ENCODE results near the gene HOXA13. TPM values are rescaled to one million over a fixed set of nuclear protein-coding genes. Genes with fewer than 3 reads are reported as not detected.

Gene HOXA13
- total and polyA plus RNA-seq, 2 donors (not counting 1 experiment from before 2014, with no cell fraction given), result not detected

GRCh38 chr7:27148031-27148755 lies 51.7 kb downstream of the HOXA13 start:
- peak; percentile 35 for DNase-seq

More at GRCh38 chr7:27148031-27148755, 51.7 kb downstream of the HOXA13 start:
- peak overlapping the region; percentile 20 for H3K27ac Mint-ChIP-seq
- peaks cover 0 to 92% (median 67%) of the 10 kb centered on the region in 4 experiments for H3K27me3 ChIP-seq (replicated peaks in 1 of 4; ENCODE audit: control extremely low read depth in 1 of 4, control insufficient read depth in 3 of 4, insufficient read depth in 4 of 4, low read length in 3 of 4)
- H3K79me2 ChIP-seq (ENCODE audit: control insufficient read depth, insufficient read depth, low read length), result no peaks in the 10 kb centered on the region
- WGBS (ENCODE audit: insufficient coverage), result 4% methylated on average over 28 of the region's 28 CpGs
- H3K4me3 Mint-ChIP-seq, result peak overlapping the region; percentile 80
- intact Hi-C loops (cut with micrococcal nuclease), result no loop called here
- peaks cover 33% of the 10 kb centered on the region for H3K4me1 Mint-ChIP-seq
- peak overlapping the region in 3 of 5 experiments; percentile 2 to 30 (median 27) for H3K4me3 ChIP-seq (ENCODE audit: control extremely low read depth in 1 of 5, extremely low read depth in 1 of 5, insufficient read depth in 1 of 5, low read depth in 2 of 5, low read length in 4 of 5)
- H3K27ac ChIP-seq (ENCODE audit: low read length in 2 of 2), result no peak overlapping the region
- ChIA-PET CTCF (interaction anchor here (0.7 to 6.9 kb wide), 11 partner anchors 14 to 752 kb away, joined by 3 to 52 read pairs (median 4); no protein-coding TSS in a partner anchor), POLR2A (interaction anchor here (0.6 kb wide), 1 partner anchor 1289 kb away, joined by 6 read pairs; no protein-coding TSS in a partner anchor)
- peaks cover 48 to 55% of the 10 kb centered on the region in 2 donors for H3K4me1 ChIP-seq (ENCODE audit: control insufficient read depth in 2 of 2, insufficient read depth in 2 of 2, low read length in 2 of 2)
- H2AFZ ChIP-seq (ENCODE audit: insufficient read depth, low read depth, low read length, poor library complexity, severe bottlenecking), result no peak overlapping the region
- H3K9me3 Mint-ChIP-seq (ENCODE audit: insufficient read depth), result no peaks in the 10 kb centered on the region
- H4K20me1 ChIP-seq (ENCODE audit: control insufficient read depth, insufficient read depth, low read length, poor library complexity, severe bottlenecking), result peaks cover 7% of the 10 kb centered on the region
- H3K9me3 ChIP-seq (ENCODE audit: control extremely low read depth in 1 of 3, control insufficient read depth in 2 of 3, insufficient read depth in 1 of 3, low read length in 2 of 3), result peaks cover 0 to 82% (median 0%) of the 10 kb centered on the region in 3 donors
- no peaks in the 10 kb centered on the region for H3K36me3 ChIP-seq (replicated peaks in 1 of 2; ENCODE audit: control extremely low read depth in 1 of 2, control insufficient read depth in 1 of 2, extremely low read depth in 1 of 2, insufficient read depth in 2 of 2, low read length in 1 of 2)
- peaks cover 62% of the 10 kb centered on the region for H3K27me3 Mint-ChIP-seq
- peak overlapping the region; percentile 69 for H3K4me2 ChIP-seq (replicated peaks; ENCODE audit: low read depth, low read length, poor library complexity, severe bottlenecking)
- ATAC-seq (ENCODE audit: low read depth), result no peak
- no peak for TF ChIP-seq CTCF (IDR thresholded peaks at IDR 0.05)
- no peak for TF ChIP-seq EZH2 (IDR thresholded peaks at IDR 0.05; ENCODE audit: borderline replicate concordance, insufficient read depth, low read depth, low read length, poor library complexity, severe bottlenecking)
- peak overlapping the region; percentile 50 for H3K9ac ChIP-seq (ENCODE audit: low read length)
